ENCODE results near the gene FBXL4.
"Not testable (repeated sequence)": the region's sequence is repeated elsewhere in the genome, so short reads cannot be mapped to it uniquely, and the experiment has no call there.

Gene FBXL4

DNA sequence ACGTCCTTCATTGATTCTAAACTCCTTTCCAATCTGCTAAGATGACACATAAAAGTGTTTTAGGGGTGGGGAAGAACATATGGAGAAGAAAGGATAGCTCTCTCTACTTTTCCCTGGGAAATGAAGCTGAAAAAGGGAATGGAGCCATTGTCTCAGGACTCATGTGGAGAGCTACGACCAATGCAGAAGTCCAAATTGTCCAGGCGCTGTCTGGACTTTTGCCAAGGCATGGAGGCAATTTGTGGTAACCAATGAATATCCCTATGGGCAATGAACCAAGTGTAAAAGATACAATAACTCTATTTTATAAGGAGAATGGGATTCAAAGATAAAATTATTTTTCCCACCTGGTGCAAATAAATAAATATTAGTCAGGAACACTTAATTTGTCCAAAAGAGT, 16.1 kb downstream of the FBXL4 start:
- H3K36me3 Mint-ChIP-seq (ENCODE audit: low read depth), result peaks cover 70% of the 10 kb centered on the region
- DNase-seq, result no peak
- no peak overlapping the region for H3K27ac Mint-ChIP-seq
- H3K4me3 Mint-ChIP-seq, result no peak overlapping the region
- no peaks in the 10 kb centered on the region for H3K9me3 Mint-ChIP-seq
- H3K4me1 Mint-ChIP-seq (ENCODE audit: low read depth), result peaks cover 54% of the 10 kb centered on the region
- H3K27me3 Mint-ChIP-seq, result no peaks in the 10 kb centered on the region

DNA sequence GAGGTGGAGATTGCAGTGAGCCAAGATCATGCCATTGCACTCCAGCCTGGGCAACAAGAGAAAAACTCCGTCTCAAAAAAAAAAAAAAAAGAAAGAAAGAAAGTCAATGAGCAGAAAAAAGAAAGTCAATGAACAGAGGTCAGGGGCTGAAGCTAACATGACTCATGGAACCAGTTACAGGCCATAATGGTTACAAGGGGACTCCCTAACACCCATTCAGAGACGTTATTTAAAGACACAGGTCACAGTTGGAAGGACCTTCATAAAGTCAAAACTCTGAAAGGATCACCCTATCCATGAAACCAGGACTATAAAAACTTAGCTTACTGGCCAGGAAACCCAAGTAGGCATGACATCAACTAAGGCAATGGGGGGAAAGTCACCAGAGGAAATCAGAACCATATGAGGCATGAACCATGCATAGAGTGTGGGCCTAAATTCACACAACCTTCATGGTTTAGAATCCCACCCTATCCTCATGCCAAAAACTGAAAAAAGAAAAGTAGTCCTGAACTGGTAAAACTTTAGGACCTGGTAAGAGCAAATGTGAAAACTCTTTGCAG, 18.2 kb downstream of the FBXL4 start:
- Mint-ChIP-seq H3K9me3 (no peaks in the 10 kb centered on the region), H3K27me3 (no peaks in the 10 kb centered on the region), H3K4me3 (no peak overlapping the region), H3K27ac (no peak overlapping the region), H3K36me3 (ENCODE audit: low read depth) (peaks cover 78% of the 10 kb centered on the region), H3K4me1 (ENCODE audit: low read depth) (peaks cover 44% of the 10 kb centered on the region)
- no peak for DNase-seq

DNA sequence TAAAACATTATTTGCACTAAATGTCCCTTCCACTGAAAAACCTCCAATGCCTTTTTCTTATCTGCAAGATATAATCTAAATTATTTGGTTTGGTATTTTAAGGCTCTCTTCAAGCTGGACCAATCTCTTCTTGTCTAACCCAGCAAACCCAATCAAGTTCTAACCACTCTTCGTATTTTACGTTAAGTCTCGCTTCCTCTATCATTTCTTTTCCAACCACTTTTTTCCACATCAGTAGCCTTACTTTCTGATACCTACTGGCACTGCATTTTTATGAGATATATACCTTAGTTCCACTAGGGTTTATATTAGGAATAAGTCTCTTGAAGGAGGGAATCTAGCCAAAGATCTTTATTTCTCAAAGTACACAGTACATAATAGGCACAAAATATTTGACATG, 19.1 kb downstream of the FBXL4 start:
- no peaks in the 10 kb centered on the region for H3K27me3 Mint-ChIP-seq
- no peak for DNase-seq
- no peaks in the 10 kb centered on the region for H3K9me3 Mint-ChIP-seq
- no peak overlapping the region for H3K4me3 Mint-ChIP-seq
- no peak overlapping the region for H3K27ac Mint-ChIP-seq
- peaks cover 38% of the 10 kb centered on the region for H3K4me1 Mint-ChIP-seq (ENCODE audit: low read depth)
- peaks cover 76% of the 10 kb centered on the region for H3K36me3 Mint-ChIP-seq (ENCODE audit: low read depth)

DNA sequence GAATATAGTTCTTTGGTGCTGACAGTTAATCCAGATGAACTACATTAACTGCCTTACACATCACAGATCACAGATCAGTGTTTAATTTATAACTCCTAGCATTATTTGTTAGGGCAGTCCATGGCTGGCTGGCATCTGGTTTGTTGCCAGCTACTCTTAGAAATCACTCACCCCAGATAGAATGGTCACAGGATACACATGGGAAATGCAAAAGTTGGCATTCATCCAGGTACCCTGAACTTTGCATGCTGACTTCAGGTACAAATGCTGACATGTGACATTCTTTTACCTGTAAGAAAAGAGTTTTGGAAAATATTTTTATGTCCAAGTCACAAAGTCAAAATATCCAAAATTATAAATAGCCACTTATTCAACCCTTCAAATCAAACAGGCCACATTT, 20.2 kb downstream of the FBXL4 start:
- H3K4me1 Mint-ChIP-seq (ENCODE audit: low read depth), result peaks cover 34% of the 10 kb centered on the region
- H3K27ac Mint-ChIP-seq, result no peak overlapping the region
- H3K9me3 Mint-ChIP-seq, result no peaks in the 10 kb centered on the region
- DNase-seq, result no peak
- no peak overlapping the region for H3K4me3 Mint-ChIP-seq
- no peaks in the 10 kb centered on the region for H3K27me3 Mint-ChIP-seq
- H3K36me3 Mint-ChIP-seq (ENCODE audit: low read depth), result peaks cover 76% of the 10 kb centered on the region

DNA sequence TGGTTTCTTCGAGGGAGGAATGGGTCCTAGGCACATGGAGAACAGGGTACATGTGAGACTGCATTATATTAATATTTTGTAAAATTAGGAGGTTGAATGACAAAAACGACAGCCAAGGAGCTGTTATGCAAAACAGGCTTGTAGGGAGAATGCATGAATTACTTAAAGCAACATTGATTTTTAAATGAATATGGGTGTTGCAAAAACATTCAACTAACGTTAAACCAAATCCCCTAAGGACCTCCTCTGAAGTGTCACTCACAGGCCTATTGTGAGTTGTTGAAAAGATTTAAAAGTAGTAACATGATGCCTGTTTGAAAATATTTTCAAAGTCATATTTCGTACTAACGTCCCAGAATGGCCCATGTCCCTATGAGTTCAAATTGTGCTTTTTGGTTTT, 21.9 kb downstream of the FBXL4 start:
- no peaks in the 10 kb centered on the region for H3K27me3 Mint-ChIP-seq
- no peaks in the 10 kb centered on the region for H3K9me3 Mint-ChIP-seq
- no peak overlapping the region for H3K4me3 Mint-ChIP-seq
- no peak for DNase-seq
- H3K27ac Mint-ChIP-seq, result no peak overlapping the region
- H3K36me3 Mint-ChIP-seq (ENCODE audit: low read depth), result peaks cover 78% of the 10 kb centered on the region
- peaks cover 38% of the 10 kb centered on the region for H3K4me1 Mint-ChIP-seq (ENCODE audit: low read depth)

DNA sequence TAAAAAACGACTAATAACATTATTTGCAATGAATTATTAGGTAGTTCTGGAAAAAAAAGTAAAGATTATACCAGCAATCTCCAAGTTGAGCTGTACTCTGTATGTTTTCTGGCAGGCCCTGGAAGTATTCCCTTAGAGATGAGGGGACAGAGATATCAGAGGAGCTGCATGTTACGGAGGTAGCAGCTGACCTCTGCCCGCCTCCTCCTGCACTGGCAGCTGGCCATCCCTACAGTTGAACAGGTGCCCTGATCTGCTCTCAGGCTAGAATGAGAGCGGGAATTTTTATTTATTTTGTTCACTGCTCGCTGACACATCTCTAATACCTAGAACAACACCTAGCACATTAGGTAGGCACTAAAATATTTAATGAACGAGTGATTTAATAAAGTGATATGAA, 23.1 kb downstream of the FBXL4 start:
- Mint-ChIP-seq H3K36me3 (ENCODE audit: low read depth) (peaks cover 73% of the 10 kb centered on the region), H3K4me3 (no peak overlapping the region), H3K27me3 (no peaks in the 10 kb centered on the region), H3K4me1 (ENCODE audit: low read depth) (peaks cover 33% of the 10 kb centered on the region), H3K9me3 (no peaks in the 10 kb centered on the region), H3K27ac (no peak overlapping the region)
- DNase-seq, result no peak

DNA sequence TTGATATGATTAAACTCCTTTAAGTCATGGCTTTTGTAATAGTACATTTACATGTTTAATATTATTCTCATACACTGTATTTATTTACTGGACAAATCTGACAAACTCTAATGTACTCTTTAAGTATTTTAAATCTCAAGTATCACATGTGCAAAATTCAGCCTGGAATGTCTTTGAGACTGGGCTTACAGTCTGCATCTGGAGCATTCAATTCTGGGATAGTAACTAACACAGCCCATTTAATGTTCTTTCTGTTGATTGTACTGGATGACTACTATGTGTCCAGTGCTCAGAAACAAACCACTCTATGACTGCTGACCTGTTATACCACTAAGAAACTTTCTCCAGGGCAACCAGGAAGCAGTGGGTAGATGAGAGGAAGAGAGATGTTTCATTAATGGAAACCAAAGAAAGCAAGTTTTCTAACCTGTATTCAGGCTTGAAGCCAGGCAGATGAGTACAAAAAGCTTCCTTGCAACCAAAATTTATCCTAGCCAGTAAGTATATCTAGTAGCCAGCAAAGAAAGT, 26.8 kb downstream of the FBXL4 start:
- no peaks in the 10 kb centered on the region for H3K27me3 Mint-ChIP-seq
- H3K9me3 Mint-ChIP-seq, result peaks cover 5% of the 10 kb centered on the region
- peaks cover 23% of the 10 kb centered on the region for H3K4me1 Mint-ChIP-seq (ENCODE audit: low read depth)
- peaks cover 70% of the 10 kb centered on the region for H3K36me3 Mint-ChIP-seq (ENCODE audit: low read depth)
- H3K27ac Mint-ChIP-seq, result no peak overlapping the region
- H3K4me3 Mint-ChIP-seq, result no peak overlapping the region
- no peak for DNase-seq

DNA sequence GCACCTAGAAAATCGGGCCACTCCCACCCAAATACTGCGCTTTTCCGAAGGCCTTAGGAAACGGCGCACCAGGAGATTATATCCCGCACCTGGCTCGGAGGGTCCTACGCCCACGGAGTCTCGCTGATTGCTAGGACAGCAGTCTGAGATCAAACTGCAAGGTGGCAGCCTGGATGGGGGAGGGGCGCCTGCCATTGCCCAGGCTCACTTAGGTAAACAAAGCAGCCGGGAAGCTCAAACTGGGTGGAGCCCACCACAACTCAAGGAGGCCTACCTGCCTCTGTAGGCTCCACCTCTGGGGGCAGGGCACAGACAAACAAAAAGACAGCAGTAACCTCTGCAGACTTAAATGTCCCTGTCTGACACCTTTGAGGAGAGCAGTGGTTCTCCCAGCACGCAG, 36.8 kb downstream of the FBXL4 start:
- peaks cover 81% of the 10 kb centered on the region for H3K36me3 Mint-ChIP-seq (ENCODE audit: low read depth)

DNA sequence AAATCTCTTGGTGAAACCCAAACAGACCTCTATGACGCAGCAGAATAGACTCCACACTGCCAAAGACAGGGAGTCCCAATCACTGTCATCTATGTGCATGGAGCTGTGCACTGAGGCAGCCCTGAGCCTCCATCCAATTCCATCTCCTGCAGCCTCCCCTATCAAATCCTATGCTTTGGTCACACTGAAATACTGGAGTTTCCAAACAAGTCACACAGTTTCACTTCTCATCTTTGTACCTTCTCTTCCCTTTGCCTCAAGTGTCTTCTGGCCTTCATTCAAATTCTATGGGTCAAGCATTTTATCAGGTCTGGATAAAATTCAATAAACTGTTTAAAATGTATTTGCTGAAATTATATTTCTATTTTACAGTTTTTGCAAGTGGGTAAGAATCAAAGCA, 38.5 kb downstream of the FBXL4 start:
- H3K4me3 Mint-ChIP-seq, result no peak overlapping the region
- no peaks in the 10 kb centered on the region for H3K27me3 Mint-ChIP-seq
- peaks cover 11% of the 10 kb centered on the region for H3K9me3 Mint-ChIP-seq
- peaks cover 94% of the 10 kb centered on the region for H3K36me3 Mint-ChIP-seq (ENCODE audit: low read depth)
- H3K4me1 Mint-ChIP-seq (ENCODE audit: low read depth), result no peaks in the 10 kb centered on the region
- no peak overlapping the region for H3K27ac Mint-ChIP-seq
- DNase-seq, result no peak

More for the DNA sequence above, 36.8 kb downstream of the FBXL4 start:
- H3K27me3 Mint-ChIP-seq; H3K27ac Mint-ChIP-seq; H3K4me1 Mint-ChIP-seq (ENCODE audit: low read depth); DNase-seq; H3K4me3 Mint-ChIP-seq: not testable (repeated sequence)
- peaks cover 11% of the 10 kb centered on the region for H3K9me3 Mint-ChIP-seq

DNA sequence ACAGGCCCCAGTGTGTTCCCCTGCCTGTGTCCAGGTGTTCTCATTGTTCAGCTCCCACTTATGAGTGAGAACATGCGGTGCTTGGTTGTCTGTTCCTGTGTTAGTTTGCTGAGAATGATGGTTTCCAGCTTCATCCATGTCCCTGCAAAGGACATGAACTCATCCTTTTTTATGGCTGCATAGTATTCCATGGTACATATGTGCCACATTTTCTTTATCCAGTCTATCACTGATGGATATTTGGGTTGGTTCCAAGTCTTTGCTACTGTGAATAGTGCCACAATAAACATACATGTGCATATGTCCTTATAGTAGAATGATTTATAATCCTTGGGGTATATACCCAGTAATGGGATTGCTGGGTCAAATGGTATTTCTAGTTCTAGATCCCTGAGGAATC, 41.4 kb downstream of the FBXL4 start:
- not testable (repeated sequence) for H3K4me3 Mint-ChIP-seq; H3K9me3 Mint-ChIP-seq; H3K27ac Mint-ChIP-seq; H3K27me3 Mint-ChIP-seq; DNase-seq; H3K4me1 Mint-ChIP-seq (ENCODE audit: low read depth)
- H3K36me3 Mint-ChIP-seq (ENCODE audit: low read depth), result peaks cover 95% of the 10 kb centered on the region

DNA sequence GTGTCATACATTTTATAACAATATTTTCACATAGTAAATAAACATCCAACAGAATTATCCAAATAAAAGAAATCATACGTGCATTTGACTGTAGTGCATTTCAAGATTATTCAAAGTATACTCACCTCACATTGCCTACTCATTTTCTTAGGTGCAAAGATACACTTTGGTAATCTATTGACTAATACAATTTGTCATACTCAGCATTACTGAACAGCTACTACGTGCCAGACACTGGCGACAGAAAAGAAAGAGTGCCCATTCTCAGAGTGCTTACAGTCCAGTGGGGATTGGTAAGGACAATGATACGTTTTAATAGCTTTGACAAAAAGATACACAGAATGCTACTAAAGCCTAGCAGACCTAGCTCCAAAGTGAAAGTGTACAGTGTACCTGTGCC, 42.0 kb downstream of the FBXL4 start:
- no peaks in the 10 kb centered on the region for H3K27me3 Mint-ChIP-seq
- peaks cover 95% of the 10 kb centered on the region for H3K36me3 Mint-ChIP-seq (ENCODE audit: low read depth)

DNA sequence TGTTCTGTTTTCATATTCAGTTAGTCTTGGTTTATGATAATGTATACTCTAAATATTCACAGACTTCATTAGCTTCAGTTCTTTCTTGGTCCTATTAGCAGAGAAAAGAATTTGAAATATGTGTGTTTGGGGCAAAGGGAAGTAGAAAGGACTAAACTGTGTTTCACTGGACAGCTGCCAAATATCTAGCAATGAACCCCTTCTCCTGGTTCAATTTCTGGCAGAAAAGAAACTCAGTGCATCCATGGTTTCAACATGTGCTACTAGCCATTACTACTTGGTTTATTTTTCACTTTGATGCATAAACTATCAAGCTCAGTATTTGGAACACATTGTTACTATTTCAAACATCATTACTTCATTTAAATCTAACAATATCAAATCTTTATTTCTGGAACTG, 43.6 kb downstream of the FBXL4 start:
- Mint-ChIP-seq H3K27ac (no peak overlapping the region), H3K9me3 (peaks cover 7% of the 10 kb centered on the region), H3K36me3 (ENCODE audit: low read depth) (peaks cover 95% of the 10 kb centered on the region), H3K4me1 (ENCODE audit: low read depth) (no peaks in the 10 kb centered on the region), H3K4me3 (no peak overlapping the region), H3K27me3 (no peaks in the 10 kb centered on the region)
- DNase-seq, result no peak

More for the DNA sequence above, 42.0 kb downstream of the FBXL4 start:
- H3K4me3 Mint-ChIP-seq, result no peak overlapping the region
- no peak for DNase-seq
- H3K9me3 Mint-ChIP-seq, result peaks cover 7% of the 10 kb centered on the region
- H3K27ac Mint-ChIP-seq, result no peak overlapping the region
- no peaks in the 10 kb centered on the region for H3K4me1 Mint-ChIP-seq (ENCODE audit: low read depth)

DNA sequence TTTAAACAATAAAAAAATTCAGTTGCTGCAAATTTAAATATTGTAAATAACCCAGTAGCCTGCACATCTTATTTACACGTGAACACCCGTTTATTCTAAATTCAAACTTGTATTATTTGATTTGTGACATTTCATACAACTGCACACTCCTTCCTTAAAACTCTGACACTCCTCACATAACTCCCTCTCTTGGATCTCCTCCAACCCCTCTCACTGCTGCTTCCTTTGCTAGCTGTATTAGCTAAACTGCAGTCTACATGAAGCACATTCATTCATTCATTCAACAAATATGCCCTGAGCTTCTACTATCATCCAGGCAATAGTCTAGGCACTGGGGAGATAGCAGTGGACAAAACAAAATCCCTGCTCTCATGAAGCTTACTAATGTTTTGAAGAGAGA, 47.0 kb downstream of the FBXL4 start:
- Mint-ChIP-seq H3K36me3 (ENCODE audit: low read depth) (peaks cover 94% of the 10 kb centered on the region), H3K9me3 (peaks cover 2% of the 10 kb centered on the region), H3K4me3 (no peak overlapping the region), H3K27me3 (no peaks in the 10 kb centered on the region), H3K4me1 (ENCODE audit: low read depth) (no peaks in the 10 kb centered on the region), H3K27ac (no peak overlapping the region)
- no peak for DNase-seq

DNA sequence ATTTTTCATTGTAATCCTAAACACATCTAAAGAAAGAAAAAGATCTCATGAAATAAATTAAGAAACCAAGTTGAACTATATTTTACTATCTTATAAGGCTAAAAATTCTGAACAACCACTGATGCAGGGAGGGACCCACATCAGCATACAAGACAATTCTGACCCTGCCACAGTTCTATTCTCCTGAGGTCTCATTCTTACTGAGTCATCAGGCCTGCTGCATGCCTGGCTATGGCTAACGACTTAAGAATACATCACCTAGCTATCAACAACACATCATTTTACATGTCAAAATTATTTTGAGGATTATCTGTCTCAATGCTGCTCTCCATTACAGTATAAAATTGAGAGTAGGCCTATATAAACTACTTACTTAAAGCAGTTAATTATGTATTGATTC, 52.9 kb downstream of the FBXL4 start:
- peaks cover 2% of the 10 kb centered on the region for H3K9me3 Mint-ChIP-seq
- DNase-seq, result no peak
- H3K36me3 Mint-ChIP-seq (ENCODE audit: low read depth), result peaks cover 80% of the 10 kb centered on the region
- H3K4me3 Mint-ChIP-seq, result no peak overlapping the region
- H3K4me1 Mint-ChIP-seq (ENCODE audit: low read depth), result no peaks in the 10 kb centered on the region
- no peak overlapping the region for H3K27ac Mint-ChIP-seq
- no peaks in the 10 kb centered on the region for H3K27me3 Mint-ChIP-seq

DNA sequence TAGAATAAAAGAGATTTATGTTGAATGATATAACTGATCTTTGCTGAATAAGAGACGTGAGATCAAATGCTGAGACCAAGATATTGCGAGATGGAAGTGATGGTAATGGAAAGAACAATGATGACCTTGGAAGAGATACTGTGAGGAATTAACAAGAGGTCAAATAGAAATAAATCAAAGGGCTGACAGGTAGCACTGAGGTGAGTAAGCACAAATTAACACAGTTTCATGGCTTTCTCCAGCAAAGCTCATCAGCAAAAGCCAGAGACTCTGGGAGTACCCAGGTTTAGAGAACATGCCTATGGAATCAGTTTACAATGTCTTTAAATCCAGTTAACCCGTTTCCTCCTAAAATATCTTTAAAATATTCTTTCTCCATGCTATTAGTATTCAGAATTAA, 60.1 kb downstream of the FBXL4 start:
- H3K27me3 Mint-ChIP-seq, result no peaks in the 10 kb centered on the region
- H3K4me3 Mint-ChIP-seq, result no peak overlapping the region
- no peaks in the 10 kb centered on the region for H3K9me3 Mint-ChIP-seq
- no peak for DNase-seq
- H3K4me1 Mint-ChIP-seq (ENCODE audit: low read depth), result no peaks in the 10 kb centered on the region
- no peak overlapping the region for H3K27ac Mint-ChIP-seq
- H3K36me3 Mint-ChIP-seq (ENCODE audit: low read depth), result peaks cover 66% of the 10 kb centered on the region

DNA sequence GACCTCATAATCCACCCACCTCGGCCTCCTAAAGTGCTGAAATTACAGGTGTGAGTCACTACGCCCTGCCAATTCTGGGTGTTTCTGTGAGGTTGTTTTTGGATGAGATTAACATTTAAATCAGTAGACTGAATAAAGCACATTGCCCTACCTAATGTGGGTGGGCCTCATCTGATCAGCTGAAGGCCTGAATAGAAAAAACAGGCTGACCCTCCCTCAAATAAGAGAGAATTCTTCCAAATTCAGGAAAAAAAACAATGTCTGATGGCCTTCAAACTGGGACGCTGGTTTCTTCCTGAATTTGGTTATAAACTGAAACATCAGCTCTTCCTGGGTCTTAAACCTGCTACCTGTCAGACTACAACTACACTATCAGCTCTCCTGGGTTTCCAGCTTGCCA, 62.4 kb downstream of the FBXL4 start:
- H3K4me1 Mint-ChIP-seq (ENCODE audit: low read depth), result peaks cover 6% of the 10 kb centered on the region
- no peaks in the 10 kb centered on the region for H3K27me3 Mint-ChIP-seq
- H3K4me3 Mint-ChIP-seq, result no peak overlapping the region
- peaks cover 61% of the 10 kb centered on the region for H3K36me3 Mint-ChIP-seq (ENCODE audit: low read depth)
- no peak for DNase-seq
- no peak overlapping the region for H3K27ac Mint-ChIP-seq
- H3K9me3 Mint-ChIP-seq, result no peaks in the 10 kb centered on the region
